Bronchial epithelial cell (primary cell): ENCODE data around the gene LMOD2. TPM values are rescaled to one million over a fixed set of nuclear protein-coding genes. Genes with fewer than 3 reads are reported as not detected.
A peak's percentile ranks its signal among the peaks of the same experiment; 100 is the strongest.
"Not testable (repeated sequence)": the region's sequence is repeated elsewhere in the genome, so short reads cannot be mapped to it uniquely, and the experiment has no call there.

Experiments used
- DNase-seq: peaks from one replicate; pipeline ENCODE4 v3.0.0-alpha.2; 2010; ENCODE audit warnings: low read depth
- FAIRE-seq: peaks from 2 replicates; lab custom pipeline; 2011; peaks lifted over from hg19 to GRCh38; lab: Jason Lieb, UNC
- H3K27me3 ChIP-seq: 2 replicates; pipeline ENCODE4 v1.5.1; 2011; ENCODE audit warnings: low read length; ENCODE audit not compliant: control insufficient read depth, insufficient read depth
- H3K36me3 ChIP-seq: 2 replicates; pipeline ENCODE4 v1.5.1; 2011; ENCODE audit warnings: low read length; ENCODE audit not compliant: control insufficient read depth, insufficient read depth
- H3K4me3 ChIP-seq: 2 replicates; pipeline ENCODE4 v1.5.1; 2011; ENCODE audit warnings: mild to moderate bottlenecking, low read depth, low read length, control low read depth
- total RNA-seq: library from RNA; depleted of rRNA; stranded (reverse); fragments of >200 nt; gene quantifications from 2 replicates; pipeline ENCODE4 v1.2.1, GENCODE V29; 2014
- TF ChIP-seq, protein P1 (sequence below): IDR thresholded peaks from 2 replicates; pipeline ENCODE4 v1.5.1; 2011; ENCODE audit warnings: mild to moderate bottlenecking, moderate library complexity, low read length, control low read depth, inconsistent platforms; ENCODE audit not compliant: insufficient read depth, severe bottlenecking

The LMOD2 gene
- total RNA-seq, 1 donor from 2014 or later = not detected

DNA sequence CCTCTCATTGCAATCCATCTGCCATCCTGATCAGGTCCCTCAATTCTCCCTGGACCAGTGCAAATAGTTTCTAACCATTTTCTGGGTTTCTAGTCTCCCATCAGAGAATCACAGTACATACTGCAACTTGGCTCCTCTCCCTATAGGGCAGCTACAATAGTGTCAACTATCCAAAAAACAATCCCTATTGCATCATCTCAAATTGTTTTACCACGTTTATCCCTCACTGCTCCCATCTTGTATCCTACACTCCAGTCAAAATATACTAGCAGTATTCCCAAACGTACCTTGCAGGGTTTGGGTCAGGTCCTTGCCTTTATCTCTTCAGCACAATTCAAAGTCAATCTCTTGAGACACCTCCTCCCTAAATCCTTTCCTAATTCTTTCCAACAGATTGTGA, 30.4 kb upstream of the LMOD2 start:
- TF ChIP-seq, protein P1, sequence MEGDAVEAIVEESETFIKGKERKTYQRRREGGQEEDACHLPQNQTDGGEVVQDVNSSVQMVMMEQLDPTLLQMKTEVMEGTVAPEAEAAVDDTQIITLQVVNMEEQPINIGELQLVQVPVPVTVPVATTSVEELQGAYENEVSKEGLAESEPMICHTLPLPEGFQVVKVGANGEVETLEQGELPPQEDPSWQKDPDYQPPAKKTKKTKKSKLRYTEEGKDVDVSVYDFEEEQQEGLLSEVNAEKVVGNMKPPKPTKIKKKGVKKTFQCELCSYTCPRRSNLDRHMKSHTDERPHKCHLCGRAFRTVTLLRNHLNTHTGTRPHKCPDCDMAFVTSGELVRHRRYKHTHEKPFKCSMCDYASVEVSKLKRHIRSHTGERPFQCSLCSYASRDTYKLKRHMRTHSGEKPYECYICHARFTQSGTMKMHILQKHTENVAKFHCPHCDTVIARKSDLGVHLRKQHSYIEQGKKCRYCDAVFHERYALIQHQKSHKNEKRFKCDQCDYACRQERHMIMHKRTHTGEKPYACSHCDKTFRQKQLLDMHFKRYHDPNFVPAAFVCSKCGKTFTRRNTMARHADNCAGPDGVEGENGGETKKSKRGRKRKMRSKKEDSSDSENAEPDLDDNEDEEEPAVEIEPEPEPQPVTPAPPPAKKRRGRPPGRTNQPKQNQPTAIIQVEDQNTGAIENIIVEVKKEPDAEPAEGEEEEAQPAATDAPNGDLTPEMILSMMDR = no peak
- FAIRE-seq = no peak
- Histone ChIP-seq H3K4me3 (no peak overlapping the region), H3K36me3 (no peaks in the 10 kb centered on the region), H3K27me3 (no peaks in the 10 kb centered on the region)
- DNase-seq = no peak

DNA sequence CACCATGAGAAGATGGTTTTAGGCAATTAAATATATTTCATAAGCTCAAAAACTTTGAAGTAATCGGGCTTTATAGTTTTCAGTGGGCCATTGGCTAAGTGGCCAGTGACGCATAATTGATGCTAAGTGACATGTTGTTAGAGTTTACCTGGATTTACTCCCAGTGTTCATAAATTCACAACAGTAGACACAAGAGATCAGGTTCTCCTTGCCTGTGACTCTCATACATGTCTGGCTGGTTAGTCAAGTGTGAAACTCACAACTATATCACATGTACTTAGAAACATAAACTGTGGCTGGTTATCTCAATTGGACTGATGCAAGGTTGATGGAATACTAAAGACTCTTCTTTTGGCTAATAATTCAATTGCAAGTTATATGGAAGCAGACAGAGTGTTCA, 27.8 kb upstream of the LMOD2 start:
- no peak for DNase-seq
- Histone ChIP-seq H3K27me3 (no peaks in the 10 kb centered on the region), H3K4me3 (no peak overlapping the region), H3K36me3 (no peaks in the 10 kb centered on the region)
- TF ChIP-seq, protein P1 = no peak
- no peak for FAIRE-seq

DNA sequence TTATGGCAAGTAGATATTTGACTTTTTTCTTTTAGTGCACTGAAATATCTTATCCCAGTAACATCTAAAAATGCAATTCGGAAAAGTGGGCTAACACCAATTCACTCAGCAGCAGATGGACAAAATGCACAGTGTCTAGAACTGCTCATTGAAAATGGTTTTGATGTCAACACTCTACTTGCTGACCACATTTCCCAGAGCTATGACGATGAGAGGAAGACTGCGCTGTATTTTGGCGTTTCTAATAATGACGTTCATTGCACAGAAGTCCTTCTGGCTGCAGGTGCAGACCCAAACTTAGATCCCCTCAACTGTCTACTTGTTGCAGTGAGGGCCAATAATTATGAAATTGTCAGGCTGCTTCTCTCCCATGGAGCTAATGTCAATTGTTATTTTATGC, 26.8 kb upstream of the LMOD2 start:
- DNase-seq (no peak), FAIRE-seq (peak; percentile 60)
- no peaks in the 10 kb centered on the region for H3K27me3 ChIP-seq
- no peak overlapping the region for H3K4me3 ChIP-seq
- TF ChIP-seq, protein P1 = no peak
- no peaks in the 10 kb centered on the region for H3K36me3 ChIP-seq

DNA sequence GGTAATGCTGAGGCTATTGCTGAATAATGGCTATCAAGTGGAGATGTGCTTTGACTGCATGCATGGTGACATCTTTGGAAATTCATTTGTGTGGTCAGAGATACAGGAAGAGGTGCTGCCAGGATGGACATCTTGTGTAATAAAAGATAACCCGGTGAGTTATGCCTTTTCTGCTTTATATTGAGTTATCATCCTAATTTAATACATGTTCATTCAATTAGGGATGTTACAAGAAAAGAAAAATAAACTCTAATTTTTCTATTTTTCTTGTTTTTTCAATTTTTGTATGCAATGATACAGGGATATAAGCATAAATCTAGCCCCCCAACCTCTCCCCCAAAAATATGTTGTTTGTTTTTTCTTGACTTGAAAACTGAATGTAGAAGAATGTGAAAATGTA, 26.4 kb upstream of the LMOD2 start:
- FAIRE-seq (no peak), DNase-seq (no peak)
- Histone ChIP-seq H3K27me3 (no peaks in the 10 kb centered on the region), H3K4me3 (no peak overlapping the region), H3K36me3 (no peaks in the 10 kb centered on the region)
- TF ChIP-seq, protein P1 = no peak

DNA sequence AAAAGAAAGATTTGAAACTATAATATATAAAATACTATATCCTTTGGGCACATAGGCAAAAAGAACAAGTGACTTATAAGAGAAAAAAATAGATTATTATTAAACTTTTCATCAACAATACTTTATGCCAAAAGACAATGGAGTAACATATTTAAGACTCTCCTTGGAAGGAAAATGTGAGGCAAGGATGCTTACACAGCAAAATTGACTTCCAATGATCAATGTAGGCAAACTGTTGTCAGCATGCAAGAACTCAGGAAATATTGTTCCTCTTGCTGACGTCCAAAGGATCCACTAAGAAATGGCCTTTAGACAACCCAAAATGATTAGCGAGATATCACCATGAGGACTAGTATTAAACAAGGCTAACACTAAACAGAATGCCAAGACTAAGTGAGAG, 22.9 kb upstream of the LMOD2 start:
- FAIRE-seq = no peak
- Histone ChIP-seq H3K4me3 (no peak overlapping the region), H3K36me3 (no peaks in the 10 kb centered on the region), H3K27me3 (no peaks in the 10 kb centered on the region)
- TF ChIP-seq, protein P1 = no peak
- DNase-seq = no peak

DNA sequence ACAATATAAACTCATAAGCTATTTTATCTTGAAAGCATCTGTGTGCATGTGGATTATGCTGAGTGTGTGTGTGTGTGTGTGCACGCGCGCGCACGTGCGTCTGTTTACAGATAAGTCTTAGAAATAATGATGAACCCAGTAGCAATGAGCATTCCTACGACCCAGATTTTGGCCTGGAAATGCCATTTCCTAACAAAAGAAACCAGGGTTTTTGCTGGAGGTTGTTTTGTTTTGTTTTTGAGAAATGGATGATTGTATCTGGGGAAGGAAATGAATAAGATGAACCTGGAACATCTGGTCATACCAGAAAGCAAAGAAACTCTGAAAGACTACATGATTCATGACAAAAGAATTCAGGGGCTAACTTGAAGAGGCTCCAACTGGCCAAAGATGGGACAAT, 22.1 kb upstream of the LMOD2 start:
- Histone ChIP-seq H3K27me3 (no peaks in the 10 kb centered on the region), H3K36me3 (no peaks in the 10 kb centered on the region), H3K4me3 (no peak overlapping the region)
- DNase-seq (peak; percentile 76), FAIRE-seq (no peak)
- TF ChIP-seq, protein P1 = no peak

DNA sequence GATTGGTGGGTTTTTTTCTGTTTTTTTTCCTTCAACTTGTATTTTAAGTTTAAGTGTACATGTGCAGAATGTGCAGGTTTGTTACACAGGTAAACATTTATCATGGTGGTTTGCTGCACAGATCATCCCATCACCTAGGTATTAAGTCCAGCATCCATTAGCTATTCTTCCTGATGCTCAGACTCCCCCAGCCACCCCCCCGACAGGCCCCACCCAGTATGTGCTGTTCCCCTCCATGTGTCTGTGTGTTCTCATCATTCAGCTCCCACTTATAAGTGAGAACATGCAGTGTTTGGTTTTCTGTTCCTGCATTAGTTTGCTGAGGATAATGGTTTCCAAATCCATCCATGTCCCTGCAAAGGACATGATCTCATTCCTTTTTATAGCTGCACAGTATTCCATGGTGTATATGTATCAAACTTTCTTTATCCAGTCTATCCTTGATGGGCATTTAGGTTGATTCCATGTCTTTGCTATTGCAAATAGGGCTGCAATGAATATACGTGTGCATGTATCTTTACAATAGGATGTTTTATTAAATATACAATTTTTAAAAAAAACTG, 21.6 kb upstream of the LMOD2 start:
- H3K4me3 ChIP-seq, H3K36me3 ChIP-seq, DNase-seq, FAIRE-seq, H3K27me3 ChIP-seq: not testable (repeated sequence)
